HepG2 (cell line): Measurements from ENCODE around the gene RNASE11. TPM values are rescaled to one million over a fixed set of nuclear protein-coding genes. Genes with fewer than 3 reads are reported as not detected.
A peak's percentile ranks its signal among the peaks of the same experiment; 100 is the strongest.

Experiments
- DZIP1 ChIP-seq: sonication (generic); formaldehyde crosslinking; IDR thresholded peaks from 2 replicates; pipeline ENCODE4 v1.5.0; 2020; ENCODE audit warnings: mild to moderate bottlenecking, missing genetic modification reagents
- GATAD2A ChIP-seq: IDR thresholded peaks from 2 replicates; pipeline ENCODE4 v1.6.1; 2016
- GTF3A ChIP-seq: sonication (generic); formaldehyde crosslinking; conservative IDR thresholded peaks from 2 replicates; pipeline ENCODE4 v1.4.0; 2020; ENCODE audit warnings: mild to moderate bottlenecking, missing genetic modification reagents
- IKZF4 ChIP-seq: sonication (generic); formaldehyde crosslinking; IDR thresholded peaks from 2 replicates; pipeline ENCODE4 v1.5.1; 2020; ENCODE audit warnings: borderline replicate concordance, mild to moderate bottlenecking, low read depth, missing genetic modification reagents; ENCODE audit errors: not compliant biosample characterization
- IRF2 ChIP-seq: IDR thresholded peaks from 2 replicates; pipeline ENCODE4 v1.6.1; 2018; ENCODE audit warnings: missing genetic modification reagents, missing compliant biosample characterization
- IRX3 ChIP-seq: sonication (generic); formaldehyde crosslinking; IDR thresholded peaks from 2 replicates; pipeline ENCODE4 v1.8.1; 2023; ENCODE audit warnings: mild to moderate bottlenecking, low read depth, missing genetic modification reagents, borderline replicate concordance
- KLF6 ChIP-seq: IDR thresholded peaks from 2 replicates; pipeline ENCODE4 v1.8.0; 2016; ENCODE audit warnings: missing biosample characterization, missing genetic modification reagents
- NFIC ChIP-seq: IDR thresholded peaks from 2 replicates; pipeline ENCODE4 v1.6.1; 2012; ENCODE audit warnings: mild to moderate bottlenecking, low read length, inconsistent platforms
- NFKB2 ChIP-seq: sonication (generic); formaldehyde crosslinking; IDR thresholded peaks from 2 replicates; pipeline ENCODE4 v1.4.0; 2020; ENCODE audit warnings: missing genetic modification reagents, borderline replicate concordance
- PRDM10 ChIP-seq: sonication (generic); formaldehyde crosslinking; IDR thresholded peaks from 2 replicates; pipeline ENCODE4 v1.4.0; 2020; ENCODE audit warnings: low read depth, missing genetic modification reagents
- RCOR2 ChIP-seq: IDR thresholded peaks from 2 replicates; pipeline ENCODE4 v1.6.1; 2016; ENCODE audit warnings: missing biosample characterization, missing genetic modification reagents
- RNF2 ChIP-seq: fragments of 450-650 bp; conservative IDR thresholded peaks from 2 replicates; pipeline ENCODE4 v1.6.1; 2016; ENCODE audit warnings: low read depth
- UBTF ChIP-seq: sonication (generic); formaldehyde crosslinking; IDR thresholded peaks from 2 replicates; pipeline ENCODE4 v1.4.0; 2020; ENCODE audit warnings: mild to moderate bottlenecking, missing genetic modification reagents
- ZNF331 ChIP-seq: sonication (generic); formaldehyde crosslinking; IDR thresholded peaks from 2 replicates; pipeline ENCODE4 v1.4.0; 2020; ENCODE audit warnings: missing genetic modification reagents
- ZNF576 ChIP-seq: sonication (generic); formaldehyde crosslinking; IDR thresholded peaks from 2 replicates; pipeline ENCODE4 v1.4.0; 2020; ENCODE audit warnings: mild to moderate bottlenecking, missing genetic modification reagents
- ZNF597 ChIP-seq: sonication (generic); formaldehyde crosslinking; IDR thresholded peaks from 2 replicates; pipeline ENCODE4 v1.5.0; 2020; ENCODE audit warnings: missing genetic modification reagents
- ZNF607 ChIP-seq: sonication (generic); formaldehyde crosslinking; IDR thresholded peaks from 2 replicates; pipeline ENCODE4 v1.5.1; 2020; ENCODE audit warnings: missing genetic modification reagents, mild to moderate bottlenecking, borderline replicate concordance
- ZSCAN20 ChIP-seq: sonication (generic); formaldehyde crosslinking; IDR thresholded peaks from 2 replicates; pipeline ENCODE4 v1.4.0; 2020; ENCODE audit warnings: missing genetic modification reagents, mild to moderate bottlenecking, borderline replicate concordance
- ZSCAN25 ChIP-seq: sonication (generic); formaldehyde crosslinking; IDR thresholded peaks from 2 replicates; pipeline ENCODE4 v1.8.0; 2022; ENCODE audit warnings: mild to moderate bottlenecking, missing genetic modification reagents
- polyA plus RNA-seq, 8 experiments: library from polyadenylated mRNA; depleted of rRNA in 3 of 8; stranded (reverse) in 7 of 8; unstranded in 1 of 8; fragments of >200 nt; fragmentation: Illumina TruSeq in 4 of 8; extraction: Trizol in 4 of 8; gene quantifications; 2 replicates each; pipeline versions ENCODE4 v1.2.1 to v1.2.3, GENCODE V29; 2011 to 2016; ENCODE audit warnings: low read depth in 4 of 8, missing spikeins in 1 of 8, mixed read lengths in 1 of 8; ENCODE audit not compliant: insufficient read depth in 1 of 8
- total RNA-seq, 5 experiments: library from RNA; depleted of rRNA; stranded (reverse); fragments of >200 nt; fragmentation: Illumina TruSeq; extraction: Trizol; gene quantifications; 2 replicates each; pipeline ENCODE4 v1.2.3, GENCODE V29; 2016; ENCODE audit warnings: low read depth in 1 of 5

The RNASE11 gene
- total and polyA plus RNA-seq, 2 of the 13 experiments (the other 11 are each of a cell fraction or from before 2014, with no cell fraction given): not detected

- TF ChIP-seq GATAD2A (CRISPR knock-in tag) (peak; percentile 84), GTF3A (CRISPR knock-in tag) (peak; percentile 83), ZSCAN20 (CRISPR knock-in tag) (no peak), NFIC (peak; percentile 70; the same call in 1 of the 2 replicates), KLF6 (CRISPR knock-in tag) (peak; percentile 64; the same call in 1 of the 2 replicates), ZNF331 (CRISPR knock-in tag) (peak; percentile 90; the same call in 1 of the 2 replicates), PRDM10 (CRISPR knock-in tag) (peak; percentile 61; the same call in 1 of the 2 replicates), IKZF4 (CRISPR knock-in tag) (peak; percentile 23), NFKB2 (peak; percentile 67; the same call in 1 of the 2 replicates), ZNF576 (CRISPR knock-in tag) (no peak), UBTF (CRISPR knock-in tag) (no peak), ZNF597 (peak; percentile 91; the same call in 1 of the 2 replicates), DZIP1 (CRISPR knock-in tag) (0 out of 2 replicates have a peak, but pooled peaks have one; percentile 37), ZSCAN25 (peak; percentile 50; the same call in 1 of the 2 replicates), RCOR2 (CRISPR knock-in tag) (peak; percentile 44; the same call in 1 of the 2 replicates), IRX3 (CRISPR knock-in tag) (no peak), IRF2 (peak; percentile 60; the same call in 1 of the 2 replicates), RNF2 (no peak), ZNF607 (peak; percentile 66; the same call in 1 of the 2 replicates)
Measured at GRCh38 chr14:20610002-20610765, 22.4 kb upstream of the RNASE11 start (continued).
